Calu3 (cell line): Measurements from ENCODE around the gene NLGN4X. TPM values are rescaled to one million over a fixed set of nuclear protein-coding genes. Genes with fewer than 3 reads are reported as not detected.

Experiments
- BruUV-seq: library from RNA; stranded (reverse); fragments of 400-500 nt; replicated peaks from 2 replicates; lab custom pipeline; 2021; lab: Mats Ljungman, UMichigan
- CTCF ChIA-PET: fragments of 300-600 bp; sonication (Branson Sonifier 250); formaldehyde crosslinking; loops from one replicate; lab custom pipeline; 2022; ENCODE audit warnings: antibody characterized with exemption; lab: Charles Lee
- DNase-seq: peaks from one replicate; pipeline ENCODE4 v3.0.0; 2022
- H3K27ac Mint-ChIP-seq: one replicate; pipeline ENCODE4 v1.8.0; 2022; ENCODE audit warnings: mixed read lengths; ENCODE audit not compliant: unreplicated experiment
- H3K27me3 Mint-ChIP-seq: one replicate; pipeline ENCODE4 v1.8.0; 2022; ENCODE audit warnings: mixed read lengths; ENCODE audit not compliant: unreplicated experiment
- H3K36me3 Mint-ChIP-seq: one replicate; pipeline ENCODE4 v1.8.0; 2022; ENCODE audit warnings: mild to moderate bottlenecking, moderate library complexity, mixed read lengths; ENCODE audit not compliant: insufficient read depth, unreplicated experiment
- H3K4me1 Mint-ChIP-seq: one replicate; pipeline ENCODE4 v1.8.0; 2022; ENCODE audit warnings: mild to moderate bottlenecking, low read depth, mixed read lengths; ENCODE audit not compliant: unreplicated experiment
- H3K4me3 Mint-ChIP-seq: one replicate; pipeline ENCODE4 v1.8.0; 2022; ENCODE audit warnings: mild to moderate bottlenecking, low read depth, moderate library complexity, mixed read lengths; ENCODE audit not compliant: unreplicated experiment
- H3K9me3 Mint-ChIP-seq: one replicate; pipeline ENCODE4 v1.8.0; 2022; ENCODE audit warnings: low read depth, mixed read lengths; ENCODE audit not compliant: unreplicated experiment
- intact Hi-C: fragments of 100-400 bp; cut with micrococcal nuclease; formaldehyde crosslinking; loops from one replicate; pipeline ENCODE4 v1.10.0; 2022; ENCODE audit not compliant: unreplicated experiment
- total RNA-seq: library from RNA; stranded (reverse); gene quantifications from 2 replicates; pipeline ENCODE4 v1.2.3, GENCODE V29; 2022
- TF ChIP-seq, protein P1 (sequence below): fragments of 200-600 bp; IDR thresholded peaks from one replicate; pipeline ENCODE4 v1.8.0; 2022; ENCODE audit warnings: antibody characterized with exemption; ENCODE audit not compliant: unreplicated experiment

NLGN4X gene
- total RNA-seq, 1 experiment from 2014 or later = not detected

GRCh38 chrX:6067600-6067999, 161.1 kb downstream of the NLGN4X start:
- Mint-ChIP-seq H3K4me3 (no peak overlapping the region), H3K27ac (no peak overlapping the region), H3K9me3 (peaks cover 12% of the 10 kb centered on the region), H3K27me3 (no peaks in the 10 kb centered on the region), H3K36me3 (no peaks in the 10 kb centered on the region), H3K4me1 (no peaks in the 10 kb centered on the region)
- no TSS peak for BruUV-seq
- no peak for DNase-seq
- CTCF ChIA-PET = no interaction called here
- intact Hi-C loops = no loop called here
- TF ChIP-seq, protein P1, sequence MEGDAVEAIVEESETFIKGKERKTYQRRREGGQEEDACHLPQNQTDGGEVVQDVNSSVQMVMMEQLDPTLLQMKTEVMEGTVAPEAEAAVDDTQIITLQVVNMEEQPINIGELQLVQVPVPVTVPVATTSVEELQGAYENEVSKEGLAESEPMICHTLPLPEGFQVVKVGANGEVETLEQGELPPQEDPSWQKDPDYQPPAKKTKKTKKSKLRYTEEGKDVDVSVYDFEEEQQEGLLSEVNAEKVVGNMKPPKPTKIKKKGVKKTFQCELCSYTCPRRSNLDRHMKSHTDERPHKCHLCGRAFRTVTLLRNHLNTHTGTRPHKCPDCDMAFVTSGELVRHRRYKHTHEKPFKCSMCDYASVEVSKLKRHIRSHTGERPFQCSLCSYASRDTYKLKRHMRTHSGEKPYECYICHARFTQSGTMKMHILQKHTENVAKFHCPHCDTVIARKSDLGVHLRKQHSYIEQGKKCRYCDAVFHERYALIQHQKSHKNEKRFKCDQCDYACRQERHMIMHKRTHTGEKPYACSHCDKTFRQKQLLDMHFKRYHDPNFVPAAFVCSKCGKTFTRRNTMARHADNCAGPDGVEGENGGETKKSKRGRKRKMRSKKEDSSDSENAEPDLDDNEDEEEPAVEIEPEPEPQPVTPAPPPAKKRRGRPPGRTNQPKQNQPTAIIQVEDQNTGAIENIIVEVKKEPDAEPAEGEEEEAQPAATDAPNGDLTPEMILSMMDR = no peak

GRCh38 chrX:6053141-6053540, 175.5 kb downstream of the NLGN4X start:
- TF ChIP-seq, protein P1 = no peak
- H3K27ac Mint-ChIP-seq = no peak overlapping the region
- H3K27me3 Mint-ChIP-seq = no peaks in the 10 kb centered on the region
- intact Hi-C loops = no loop called here
- DNase-seq = no peak
- no peaks in the 10 kb centered on the region for H3K36me3 Mint-ChIP-seq
- H3K9me3 Mint-ChIP-seq = peaks cover 12% of the 10 kb centered on the region
- no TSS peak for BruUV-seq
- CTCF ChIA-PET = no interaction called here
- H3K4me1 Mint-ChIP-seq = no peaks in the 10 kb centered on the region
- H3K4me3 Mint-ChIP-seq = no peak overlapping the region

DNA sequence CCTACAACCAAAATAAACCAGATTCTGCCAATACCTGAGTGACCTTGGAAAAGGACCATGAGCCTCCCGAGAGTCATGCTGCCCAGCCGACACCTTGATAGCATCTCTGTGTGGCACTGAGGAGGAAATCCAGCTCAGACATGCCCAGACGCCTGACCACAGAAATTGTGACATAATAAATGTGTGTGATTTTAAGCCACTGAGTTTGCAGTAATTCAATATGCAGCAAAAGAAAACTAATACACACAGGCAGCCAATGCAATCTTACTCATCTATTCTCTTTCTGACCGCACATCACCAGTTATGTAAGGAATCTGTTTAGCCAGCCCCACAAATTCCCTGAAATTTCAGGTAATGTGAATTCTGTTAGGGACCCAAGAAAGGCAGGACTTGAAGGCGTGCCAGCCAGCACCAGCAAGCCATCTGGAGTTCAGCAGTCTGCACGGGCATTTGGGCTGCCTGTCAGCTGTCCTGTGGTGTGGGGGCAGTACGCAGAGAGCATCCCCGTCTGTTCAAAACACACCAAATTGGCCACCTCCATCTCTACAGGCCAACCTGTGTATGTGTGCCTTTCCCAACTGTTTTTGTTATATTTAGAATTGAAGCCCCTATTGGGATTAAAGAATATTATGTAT, 176.4 kb downstream of the NLGN4X start:
- CTCF ChIA-PET = no interaction called here
- Mint-ChIP-seq H3K27me3 (no peaks in the 10 kb centered on the region), H3K27ac (no peak overlapping the region), H3K4me3 (no peak overlapping the region), H3K4me1 (no peaks in the 10 kb centered on the region), H3K36me3 (no peaks in the 10 kb centered on the region), H3K9me3 (peaks cover 12% of the 10 kb centered on the region)
- intact Hi-C loops = no loop called here
- no peak for DNase-seq
- TF ChIP-seq, protein P1 = no peak
- no TSS peak for BruUV-seq

- Mint-ChIP-seq H3K4me1 (no peaks in the 10 kb centered on the region), H3K36me3 (no peaks in the 10 kb centered on the region), H3K4me3 (no peak overlapping the region), H3K27me3 (no peaks in the 10 kb centered on the region), H3K9me3 (peaks cover 9% of the 10 kb centered on the region), H3K27ac (no peak overlapping the region)
- no peak for DNase-seq
- CTCF ChIA-PET = no interaction called here
- BruUV-seq = no TSS peak
- TF ChIP-seq, protein P1 = no peak
- intact Hi-C loops = no loop called here
These were observed 179.5 kb downstream of the NLGN4X start for GRCh38 chrX:6049132-6049531.
